ENCODE data around the gene MYCT1. TPM values are rescaled to one million over a fixed set of nuclear protein-coding genes. Genes with fewer than 3 reads are reported as not detected.

MYCT1 gene
- total RNA-seq, 1 experiment from 2014 or later = 0.17 TPM

GRCh38 chr6:152685819-152686218 lies 11.9 kb upstream of the MYCT1 start:
- no peak overlapping the region for H3K27ac ChIP-seq (ENCODE audit: insufficient read length, low read depth, low read length)
- no peaks in the 10 kb centered on the region for H3K79me1 ChIP-seq (ENCODE audit: insufficient read depth, low read depth, low read length, poor library complexity, severe bottlenecking)
- no peak overlapping the region for H2AFZ ChIP-seq (ENCODE audit: low read length)
- no peak overlapping the region for H2AK5ac ChIP-seq (ENCODE audit: insufficient read length, low read length)
- H3K4me1 ChIP-seq (ENCODE audit: insufficient read depth, low read length) = peaks cover 6% of the 10 kb centered on the region; the same call in 1 of the 2 replicates
- H4K91ac ChIP-seq (ENCODE audit: insufficient read length, low read depth, low read length) = no peak overlapping the region
- H3K9me3 ChIP-seq (ENCODE audit: control insufficient read depth, low read depth, low read length) = no peaks in the 10 kb centered on the region
- H3K79me2 ChIP-seq (ENCODE audit: insufficient read depth, low read length) = no peaks in the 10 kb centered on the region
- H3K4ac ChIP-seq (ENCODE audit: low read depth, low read length) = no peak overlapping the region
- WGBS (ENCODE audit: extremely low coverage, insufficient read length, low lambda C conversion rate) = no CpG with 5 or more reads among the region's 12 CpGs
- TF ChIP-seq CTCF (conservative IDR thresholded peaks at IDR 0.05) = no peak
- no peak overlapping the region for H3K14ac ChIP-seq (ENCODE audit: insufficient read depth, low read length)
- peak overlapping the region in 1 of 3 experiments; percentile 62; a peak in 1 of 7 replicates for H3K27ac Mint-ChIP-seq
- H3K36me3 Mint-ChIP-seq (ENCODE audit: insufficient read depth in 1 of 3, low read depth in 3 of 3) = peaks cover 0 to 4% (median 0%) of the 10 kb centered on the region in 3 experiments; a peak in 1 of 7 replicates
- H2BK120ac ChIP-seq (ENCODE audit: low read depth, low read length, poor library complexity, severe bottlenecking) = no peak overlapping the region
- H4K20me1 ChIP-seq (ENCODE audit: control insufficient read depth, insufficient read depth, insufficient read length) = no peaks in the 10 kb centered on the region
- H3K56ac ChIP-seq (ENCODE audit: insufficient read length, low read depth, low read length) = no peak overlapping the region
- no peak overlapping the region for H3K18ac ChIP-seq (ENCODE audit: insufficient read length, low read depth, low read length)
- H2BK12ac ChIP-seq (ENCODE audit: insufficient read length, low read depth, low read length) = no peak overlapping the region
- H3K27me3 ChIP-seq (ENCODE audit: insufficient read depth, low read length) = no peaks in the 10 kb centered on the region
- no peak overlapping the region for H3K4me2 ChIP-seq (ENCODE audit: insufficient read depth, insufficient read length, low read length)
- H3K9me3 Mint-ChIP-seq = no peaks in the 10 kb centered on the region
- H3K23ac ChIP-seq (ENCODE audit: insufficient read length, low read depth, low read length) = no peak overlapping the region
- H3K27me3 Mint-ChIP-seq (ENCODE audit: low read depth) = no peaks in the 10 kb centered on the region
- no peak overlapping the region for H4K8ac ChIP-seq (replicated peaks; ENCODE audit: insufficient read length, low read depth, low read length)
- peaks cover 25 to 30% of the 10 kb centered on the region in 2 experiments for H3K4me1 Mint-ChIP-seq
- DNase-seq = peak; percentile 48
- H2BK20ac ChIP-seq (ENCODE audit: low read depth, low read length, poor library complexity, severe bottlenecking) = no peak overlapping the region
- no peak overlapping the region for H3K9ac ChIP-seq (ENCODE audit: extremely low read depth, insufficient read length, low read length)
- no peak overlapping the region for H2BK15ac ChIP-seq (ENCODE audit: low read depth, low read length)
- H3T11ph ChIP-seq (ENCODE audit: low read length) = no peak overlapping the region
- no peak overlapping the region for H3K4me3 Mint-ChIP-seq
- no peaks in the 10 kb centered on the region for H3K23me2 ChIP-seq (ENCODE audit: insufficient read length, low read depth, low read length, poor library complexity, severe bottlenecking)
- no peak overlapping the region for H4K5ac ChIP-seq (ENCODE audit: insufficient read length, low read depth, low read length)
- no peak overlapping the region for H2BK5ac ChIP-seq (ENCODE audit: insufficient read length, low read length)
